Spinal cord (tissue), 10 donors: ENCODE measurements around the gene NDUFAF8. TPM values are rescaled to one million over a fixed set of nuclear protein-coding genes. Genes with fewer than 3 reads are reported as not detected.

Source experiments
- DNase-seq, 6 donors: peaks; one replicate each; pipeline versions ENCODE4 v3.0.0 to v3.0.0-alpha.2; 2013 to 2015; ENCODE audit warnings: low spot score in 6 of 6, low read depth in 4 of 6
- H3K27ac ChIP-seq: one replicate; pipeline ENCODE4 v1.5.1; 2013; ENCODE audit warnings: low read depth, low read length, control low read depth
- H3K27me3 ChIP-seq: one replicate; pipeline ENCODE4 v1.6.1; 2013; ENCODE audit warnings: low read length; ENCODE audit not compliant: control insufficient read depth, insufficient read depth
- H3K36me3 ChIP-seq: one replicate; pipeline ENCODE4 v1.6.1; 2013; ENCODE audit warnings: low read length; ENCODE audit not compliant: control insufficient read depth, insufficient read depth
- H3K4me1 ChIP-seq: one replicate; pipeline ENCODE4 v1.6.1; 2013; ENCODE audit warnings: low read length; ENCODE audit not compliant: control insufficient read depth, insufficient read depth
- H3K4me3 ChIP-seq: one replicate; pipeline ENCODE4 v1.5.1; 2013; ENCODE audit warnings: low read depth, low read length, control low read depth
- H3K9me3 ChIP-seq: one replicate; pipeline ENCODE4 v1.6.1; 2013; ENCODE audit warnings: low read length; ENCODE audit not compliant: control insufficient read depth, insufficient read depth
- WGBS: methylation state at CpG from one replicate; pipeline ENCODE4 v1.1.5; 2013; ENCODE audit warnings: missing lambda C conversion rate; ENCODE audit not compliant: insufficient coverage; 5-methylcytosine and 5-hydroxymethylcytosine counted together
- polyA plus RNA-seq, 2 donors: library from polyadenylated mRNA; unstranded; fragments of 120-200 nt; gene quantifications; one replicate each; pipeline ENCODE4 v1.2.1, GENCODE V29; 2013; ENCODE audit not compliant: insufficient read length in 2 of 2
- total RNA-seq, 2 donors: library from RNA; depleted of rRNA in 1 of 2; stranded (reverse); fragments of 120-200 nt in 1 of 2; fragments of >200 nt in 1 of 2; gene quantifications; one replicate each; pipeline versions ENCODE4 v1.2.3 to v1.2.4, GENCODE V29; 2013 to 2014
- donor health status: healthy.

Gene NDUFAF8
- total and polyA plus RNA-seq, 4 donors, result 9.4 to 87.6 (median 73.9) TPM

GRCh38 chr17:81194225-81194760 is 44.8 kb upstream of the NDUFAF8 start:
- 93% methylated on average over 21 of the region's 21 CpGs for whole genome bisulfite sequencing
- H3K36me3 ChIP-seq, result peaks cover 100% of the 10 kb centered on the region
- H3K4me3 ChIP-seq, result no peak overlapping the region
- no peaks in the 10 kb centered on the region for H3K27me3 ChIP-seq
- H3K27ac ChIP-seq, result no peak overlapping the region
- no peak for DNase-seq
- peaks cover 4% of the 10 kb centered on the region for H3K4me1 ChIP-seq
- no peaks in the 10 kb centered on the region for H3K9me3 ChIP-seq

DNA sequence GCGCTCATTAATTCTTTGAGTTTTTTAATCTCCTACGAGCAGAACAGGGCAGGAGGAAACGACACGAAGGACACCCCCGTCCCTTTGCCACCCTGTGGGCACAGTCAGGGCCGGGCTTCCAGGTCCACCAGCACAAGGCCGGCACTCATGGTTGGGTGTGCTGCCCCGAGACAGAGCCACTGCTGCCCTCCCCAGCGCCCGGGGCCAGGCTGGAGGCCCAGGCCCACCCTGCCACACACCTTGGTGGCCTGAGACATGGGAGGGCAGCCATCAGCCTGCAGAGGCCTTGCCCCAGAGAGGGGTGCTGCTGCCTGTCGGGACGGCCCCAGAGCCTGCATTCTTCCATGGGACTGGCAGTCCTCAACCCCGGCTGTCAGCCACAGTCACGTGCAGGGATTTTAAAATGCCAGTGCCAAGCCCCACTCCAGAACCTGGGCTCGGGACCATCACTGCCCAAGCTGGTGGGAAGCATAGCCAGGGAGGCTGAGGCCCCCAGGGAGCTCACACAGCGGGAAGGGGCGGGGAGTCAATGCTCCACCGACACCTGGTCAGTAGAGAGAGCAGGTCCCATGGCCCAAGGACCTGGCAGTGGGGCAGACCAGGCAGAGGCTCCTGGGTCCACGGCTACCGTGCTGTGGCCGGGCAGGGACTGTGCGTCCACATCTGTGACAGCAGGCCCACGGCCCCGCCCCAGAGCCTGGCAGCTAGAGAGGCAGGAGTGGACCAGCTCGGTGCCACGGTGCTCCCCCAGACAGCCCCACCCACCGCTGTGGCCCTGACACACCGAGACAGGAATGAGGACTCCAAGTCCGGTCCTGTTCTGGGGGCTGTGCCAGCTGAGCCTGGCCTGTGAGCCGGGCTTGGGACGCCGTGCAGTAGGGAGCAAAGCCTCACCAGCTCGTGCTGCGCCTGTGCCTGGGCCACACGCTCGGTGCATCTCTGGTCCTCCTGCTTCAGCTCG is 43.9 kb upstream of the NDUFAF8 start:
- DNase-seq, result no peak
- Histone ChIP-seq H3K27me3 (no peaks in the 10 kb centered on the region), H3K4me1 (peaks cover 4% of the 10 kb centered on the region), H3K36me3 (peaks cover 100% of the 10 kb centered on the region), H3K27ac (no peak overlapping the region), H3K9me3 (no peaks in the 10 kb centered on the region), H3K4me3 (no peak overlapping the region)
- 95% methylated on average over 37 of the region's 37 CpGs for WGBS

DNA sequence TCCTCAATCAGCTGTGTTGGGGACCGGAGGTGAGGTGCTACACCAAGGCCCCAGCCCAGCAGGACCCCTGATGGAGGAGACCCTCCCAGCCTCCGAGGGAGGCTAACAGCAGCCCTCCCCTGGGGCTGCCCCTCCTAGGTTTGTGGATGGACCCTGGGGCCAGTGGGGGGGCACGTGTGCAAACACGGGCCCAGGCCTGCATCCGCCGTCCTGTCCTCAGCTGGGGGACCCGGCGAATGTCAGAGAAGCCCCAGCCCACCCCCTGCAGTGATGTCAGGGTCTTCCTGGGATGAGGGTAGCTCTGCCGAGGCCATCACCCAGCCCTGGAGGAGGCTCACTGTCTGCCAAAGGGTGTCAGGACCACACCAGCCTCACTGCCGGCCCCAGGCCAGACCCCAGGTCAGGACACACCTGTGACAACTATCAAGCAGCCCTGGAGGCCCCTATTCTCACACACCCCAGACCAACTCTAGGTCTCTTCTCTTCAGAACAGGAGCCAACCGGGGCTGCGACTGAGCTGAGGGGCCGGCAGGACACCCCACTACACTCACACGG is 43.1 kb upstream of the NDUFAF8 start:
- Histone ChIP-seq H3K9me3 (no peaks in the 10 kb centered on the region), H3K4me3 (no peak overlapping the region), H3K27ac (no peak overlapping the region), H3K36me3 (peaks cover 100% of the 10 kb centered on the region), H3K27me3 (no peaks in the 10 kb centered on the region), H3K4me1 (peaks cover 9% of the 10 kb centered on the region)
- 94% methylated on average over 14 of the region's 14 CpGs for WGBS
- DNase-seq, result no peak

DNA sequence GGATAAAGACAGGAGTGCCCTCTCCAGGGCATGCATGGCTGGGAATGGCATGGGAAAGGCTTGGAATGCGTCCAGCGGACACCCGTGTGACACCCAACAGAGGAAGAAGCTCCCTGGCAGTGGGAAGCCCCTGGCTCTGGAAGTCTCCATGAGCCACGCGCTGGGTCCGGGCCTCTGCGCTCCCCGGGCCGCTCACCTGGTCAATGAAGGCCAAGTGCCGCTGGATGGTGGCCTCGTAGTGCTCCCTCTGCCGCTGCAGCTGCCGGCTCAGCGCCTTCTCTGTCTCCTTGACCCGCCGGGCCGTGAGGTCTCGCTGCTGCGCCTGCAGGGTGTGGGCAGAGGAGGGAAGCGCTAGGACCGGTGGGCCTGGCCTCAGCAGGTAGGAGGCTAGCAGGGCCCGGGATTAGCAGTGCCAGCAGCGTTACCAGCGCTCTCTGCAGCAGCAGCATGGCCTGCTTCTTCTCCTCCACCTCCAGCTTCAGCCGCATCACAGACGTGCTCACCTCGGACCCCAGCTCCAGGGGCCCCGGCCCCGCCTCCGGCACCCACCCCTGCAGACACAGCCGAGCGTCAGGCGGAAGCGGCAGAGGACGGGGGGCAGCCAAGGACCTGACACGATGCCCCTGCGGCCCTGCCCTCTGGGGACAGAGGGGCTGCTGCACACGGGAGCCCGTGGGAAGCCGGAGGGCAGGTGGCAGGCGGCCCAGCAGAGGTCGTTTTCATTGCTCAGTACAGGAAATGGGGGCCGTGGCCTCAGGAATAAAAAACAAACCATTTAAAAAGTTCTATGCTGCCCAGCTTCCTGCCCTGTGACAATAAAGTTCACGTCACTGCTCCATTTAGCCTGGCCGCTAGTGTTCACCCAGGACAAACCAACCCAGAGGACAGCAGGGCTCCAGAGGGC is 42.4 kb upstream of the NDUFAF8 start:
- 90% methylated on average over 45 of the region's 45 CpGs for WGBS
- Histone ChIP-seq H3K9me3 (no peaks in the 10 kb centered on the region), H3K4me3 (no peak overlapping the region), H3K27ac (no peak overlapping the region), H3K27me3 (no peaks in the 10 kb centered on the region), H3K36me3 (peaks cover 100% of the 10 kb centered on the region), H3K4me1 (peaks cover 9% of the 10 kb centered on the region)
- no peak for DNase-seq

DNA sequence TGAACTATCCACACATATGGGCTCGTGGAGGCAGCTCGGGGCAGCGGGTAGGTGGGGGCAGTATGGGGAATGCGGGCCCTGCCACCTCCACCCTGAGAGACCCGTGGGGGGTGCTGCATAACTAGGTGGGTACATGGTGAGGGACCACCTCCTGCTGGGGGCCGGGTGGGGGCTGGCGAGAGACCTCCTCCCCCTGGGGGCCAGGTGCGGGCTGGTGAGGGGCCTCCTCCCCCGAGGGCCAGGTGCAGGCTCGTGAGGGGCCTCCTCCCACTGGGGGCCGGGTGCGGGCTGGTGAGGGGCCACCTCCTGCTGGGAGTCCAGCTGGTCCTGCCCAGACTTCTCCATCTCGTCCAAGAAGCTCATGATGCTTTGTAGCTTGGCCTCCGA is 41.7 kb upstream of the NDUFAF8 start:
- Histone ChIP-seq H3K4me3 (no peak overlapping the region), H3K36me3 (peaks cover 99% of the 10 kb centered on the region), H3K27ac (no peak overlapping the region), H3K9me3 (no peaks in the 10 kb centered on the region), H3K27me3 (no peaks in the 10 kb centered on the region), H3K4me1 (peaks cover 9% of the 10 kb centered on the region)
- 84% methylated on average over 9 of the region's 14 CpGs for WGBS
- DNase-seq, result no peak

DNA sequence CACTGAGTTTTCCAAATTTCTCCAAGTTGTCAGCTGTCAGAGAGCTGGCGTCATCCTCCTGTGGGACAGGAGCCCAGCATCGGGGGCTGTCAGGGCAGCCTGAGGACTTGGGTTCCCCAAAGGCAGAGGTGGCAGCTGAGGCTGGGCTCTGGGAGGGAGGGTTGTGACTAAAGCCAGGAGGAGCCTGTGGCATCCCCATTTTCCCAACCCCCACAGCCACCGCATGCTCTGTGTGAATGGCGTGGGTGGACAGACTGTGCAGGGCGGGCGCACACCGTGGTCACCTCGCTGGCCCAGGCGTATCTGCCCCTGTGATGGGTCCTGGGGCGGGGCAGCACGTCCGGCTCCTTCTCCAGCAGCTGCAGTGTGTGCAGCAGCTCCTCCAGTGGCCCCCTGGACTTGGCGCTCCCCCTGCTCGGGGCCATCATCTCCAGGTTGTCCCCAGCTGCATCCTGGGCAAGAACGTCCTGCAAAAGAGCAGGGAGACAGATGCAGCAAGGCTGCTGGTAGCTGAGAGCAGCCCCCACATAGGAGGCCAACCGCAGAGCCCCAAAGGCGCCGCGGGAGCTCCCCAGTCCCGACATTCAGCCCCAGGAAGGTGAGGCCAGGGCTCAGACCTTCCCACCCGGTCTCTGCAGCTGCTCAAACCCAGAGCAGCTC is 41.2 kb upstream of the NDUFAF8 start:
- WGBS, result 97% methylated on average over 19 of the region's 21 CpGs
- Histone ChIP-seq H3K36me3 (peaks cover 99% of the 10 kb centered on the region), H3K27me3 (no peaks in the 10 kb centered on the region), H3K27ac (no peak overlapping the region), H3K4me3 (no peak overlapping the region), H3K4me1 (peaks cover 9% of the 10 kb centered on the region), H3K9me3 (no peaks in the 10 kb centered on the region)
- no peak for DNase-seq

GRCh38 chr17:81198826-81199481 is 40.2 kb upstream of the NDUFAF8 start:
- Histone ChIP-seq H3K9me3 (no peaks in the 10 kb centered on the region), H3K36me3 (peaks cover 99% of the 10 kb centered on the region), H3K4me3 (no peak overlapping the region), H3K27ac (no peak overlapping the region), H3K4me1 (peaks cover 9% of the 10 kb centered on the region), H3K27me3 (no peaks in the 10 kb centered on the region)
- no peak for DNase-seq
- WGBS, result 95% methylated on average over 17 of the region's 22 CpGs

DNA sequence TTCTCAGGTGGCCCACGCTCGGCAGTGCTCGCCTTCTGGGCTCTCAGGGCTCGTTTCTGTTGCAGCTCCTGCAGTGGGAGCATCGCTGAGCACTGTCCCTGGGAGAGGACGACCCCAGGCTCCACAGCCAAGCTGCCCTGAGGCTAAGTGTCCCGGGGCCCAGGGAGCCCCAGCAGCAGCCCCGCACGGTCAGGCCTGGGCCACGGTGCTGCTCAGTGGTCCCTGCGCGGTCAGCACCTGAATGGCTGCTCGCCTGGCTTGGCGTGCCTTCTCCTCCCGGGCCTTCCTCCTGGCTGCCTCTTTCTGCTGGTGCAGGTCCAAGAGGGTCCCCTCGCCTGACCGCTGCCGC is 39.7 kb upstream of the NDUFAF8 start:
- Histone ChIP-seq H3K27ac (no peak overlapping the region), H3K9me3 (no peaks in the 10 kb centered on the region), H3K27me3 (no peaks in the 10 kb centered on the region), H3K4me1 (peaks cover 9% of the 10 kb centered on the region), H3K36me3 (peaks cover 99% of the 10 kb centered on the region), H3K4me3 (no peak overlapping the region)
- no peak for DNase-seq
- 96% methylated on average over 18 of the region's 18 CpGs for WGBS
